Muscle layer of duodenum (tissue), 2 donors: Measurements from ENCODE around the gene HMGB1.
A peak's percentile ranks its signal among the peaks of the same experiment; 100 is the strongest.

Source experiments
- H3K27ac ChIP-seq: one replicate; pipeline ENCODE4 v1.7.0; 2013; ENCODE audit warnings: mild to moderate bottlenecking, low read length
- H3K27me3 ChIP-seq: one replicate; pipeline ENCODE4 v1.7.0; 2013; ENCODE audit warnings: low read depth, mild to moderate bottlenecking, control low read depth, low read length
- H3K36me3 ChIP-seq, 2 donors: one replicate each; pipeline ENCODE4 v1.7.0; 2013; ENCODE audit warnings: low read length in 2 of 2, control low read depth in 1 of 2, mild to moderate bottlenecking in 1 of 2; ENCODE audit not compliant: insufficient read depth in 2 of 2, control insufficient read depth in 1 of 2
- H3K4me1 ChIP-seq, 2 donors: one replicate each; pipeline ENCODE4 v1.7.0; 2013; ENCODE audit warnings: low read length in 2 of 2, mild to moderate bottlenecking in 2 of 2, control low read depth in 1 of 2, moderate library complexity in 1 of 2; ENCODE audit not compliant: insufficient read depth in 2 of 2, control insufficient read depth in 1 of 2
- H3K4me3 ChIP-seq, 2 donors: one replicate each; pipeline ENCODE4 v1.7.0; 2013; ENCODE audit warnings: low read length in 2 of 2, low read depth in 1 of 2, mild to moderate bottlenecking in 1 of 2
- H3K9me3 ChIP-seq, 2 donors: one replicate each; pipeline ENCODE4 v1.7.0; 2013; ENCODE audit warnings: low read length in 2 of 2, control low read depth in 1 of 2, mild to moderate bottlenecking in 1 of 2; ENCODE audit not compliant: control insufficient read depth in 1 of 2
- donor health status: healthy.

HMGB1 gene

GRCh38 chr13:30409886-30410704, 55.6 kb downstream of the HMGB1 start:
- H3K36me3 ChIP-seq: no peaks in the 10 kb centered on the region

DNA sequence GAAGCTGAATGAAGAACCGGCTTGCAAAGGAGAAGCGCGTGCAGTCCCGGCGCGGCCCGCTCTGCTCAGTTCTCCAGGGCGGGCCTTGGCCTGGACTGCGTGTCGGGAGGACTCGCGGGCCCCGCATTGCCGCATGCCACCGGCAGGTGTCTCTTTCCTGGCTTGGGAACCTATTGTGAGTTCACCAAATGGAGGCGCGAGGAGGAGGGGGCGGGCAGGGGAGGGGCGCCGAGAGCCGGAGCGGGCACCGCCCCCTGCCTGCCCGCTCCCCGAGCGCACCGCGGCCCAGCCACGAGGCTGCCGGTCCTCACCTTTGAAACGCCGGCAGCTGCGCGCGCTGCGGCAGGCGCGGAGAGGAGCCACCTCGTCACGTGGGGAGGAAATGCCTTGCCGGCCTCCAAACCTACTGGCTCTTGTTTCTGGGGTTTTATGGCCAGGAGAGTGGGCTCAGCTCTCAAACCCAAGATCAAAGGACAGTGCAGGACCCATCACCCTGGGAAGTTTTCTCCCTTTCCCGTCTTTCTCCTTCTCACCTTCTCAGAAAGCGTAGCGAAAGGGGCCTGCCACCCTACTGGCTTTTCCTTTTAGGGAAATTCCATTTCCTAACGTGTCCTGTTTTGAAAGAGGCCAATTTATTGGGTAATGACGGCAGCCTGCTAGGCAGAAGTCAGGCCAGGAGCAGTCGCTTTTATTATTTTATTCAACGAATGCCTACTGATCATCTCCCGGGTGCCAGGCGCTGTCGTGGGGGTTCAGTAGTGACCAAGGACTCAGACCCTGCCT, 57.2 kb downstream of the HMGB1 start:
- no peaks in the 10 kb centered on the region for H3K36me3 ChIP-seq
- H3K4me3 ChIP-seq: peak overlapping the region; percentile 51 to 54
- no peaks in the 10 kb centered on the region for H3K27me3 ChIP-seq
- H3K27ac ChIP-seq: peak overlapping the region; percentile 71
- peaks cover 0 to 11% of the 10 kb centered on the region in 2 donors for H3K4me1 ChIP-seq
- H3K9me3 ChIP-seq: no peaks in the 10 kb centered on the region

More at GRCh38 chr13:30409886-30410704, 55.6 kb downstream of the HMGB1 start:
- Histone ChIP-seq H3K27me3 (no peaks in the 10 kb centered on the region), H3K9me3 (no peaks in the 10 kb centered on the region), H3K4me1 (peaks cover 0 to 11% of the 10 kb centered on the region in 2 donors), H3K27ac (peak overlapping the region; percentile 71), H3K4me3 (no peak overlapping the region)

GRCh38 chr13:30406779-30407416, 58.8 kb downstream of the HMGB1 start:
- Histone ChIP-seq H3K4me1 (peaks cover 0 to 11% of the 10 kb centered on the region in 2 donors), H3K27ac (no peak overlapping the region), H3K4me3 (no peak overlapping the region), H3K9me3 (no peaks in the 10 kb centered on the region), H3K27me3 (no peaks in the 10 kb centered on the region), H3K36me3 (no peaks in the 10 kb centered on the region)
